Measurements from ENCODE around the gene MUC22.
"Not testable (repeated sequence)": the region's sequence is repeated elsewhere in the genome, so short reads cannot be mapped to it uniquely, and the experiment has no call there.

The MUC22 gene

GRCh38 chr6:31004794-31005193, 5.5 kb upstream of the MUC22 start:
- in situ Hi-C loops (cut with HindIII; ENCODE audit: low pct_unique_long_range_greater_than_20kb, low sequenced_read_pairs), result no loop called here
- no peak for TF ChIP-seq JUND (IDR thresholded peaks at IDR 0.05; ENCODE audit: low read depth)
- DNase-seq (ENCODE audit: low read depth in 1 of 2, low spot score in 1 of 2), result no peak

DNA sequence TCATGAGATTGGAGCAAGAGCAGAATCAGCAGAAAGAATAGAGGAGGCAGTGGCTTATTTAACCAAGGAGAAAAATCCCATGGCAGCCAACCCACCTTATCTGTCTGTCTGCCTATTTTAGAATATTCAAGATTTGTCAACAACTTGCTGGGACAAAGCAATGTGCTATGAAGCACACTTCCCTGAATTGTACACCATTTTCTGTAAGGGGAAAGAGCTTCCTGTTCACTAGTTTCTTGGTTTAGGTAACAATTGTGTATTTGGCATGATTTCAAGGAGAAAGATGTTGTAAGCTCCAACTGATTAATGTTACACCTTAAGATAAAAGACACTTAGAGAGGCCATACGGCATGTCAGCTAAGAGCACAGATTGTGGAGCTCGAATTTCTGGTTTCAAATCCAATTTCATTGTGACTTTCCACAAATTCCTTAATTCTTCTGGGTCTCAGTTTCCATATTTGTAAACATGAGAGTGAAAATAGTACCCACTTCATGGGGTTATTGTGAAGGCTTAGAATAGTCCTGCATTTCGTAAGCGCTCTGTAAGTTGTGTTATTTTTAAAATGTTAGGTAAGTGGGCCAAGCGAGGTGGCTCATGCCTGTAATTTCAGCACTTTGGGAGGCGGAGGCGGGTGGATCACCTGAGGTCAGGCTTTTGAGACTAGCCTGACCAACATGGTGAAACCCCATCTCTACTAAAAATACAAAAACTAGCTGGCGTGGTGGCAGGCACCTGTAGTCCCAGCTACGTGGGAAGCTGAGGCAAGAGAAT, 4.8 kb upstream of the MUC22 start:
- in situ Hi-C loops (cut with HindIII; ENCODE audit: low pct_unique_long_range_greater_than_20kb, low sequenced_read_pairs), result no loop called here
- TF ChIP-seq JUND (IDR thresholded peaks at IDR 0.05; ENCODE audit: low read depth), result no peak
- no peak for DNase-seq (ENCODE audit: low read depth in 1 of 2, low spot score in 1 of 2)

DNA sequence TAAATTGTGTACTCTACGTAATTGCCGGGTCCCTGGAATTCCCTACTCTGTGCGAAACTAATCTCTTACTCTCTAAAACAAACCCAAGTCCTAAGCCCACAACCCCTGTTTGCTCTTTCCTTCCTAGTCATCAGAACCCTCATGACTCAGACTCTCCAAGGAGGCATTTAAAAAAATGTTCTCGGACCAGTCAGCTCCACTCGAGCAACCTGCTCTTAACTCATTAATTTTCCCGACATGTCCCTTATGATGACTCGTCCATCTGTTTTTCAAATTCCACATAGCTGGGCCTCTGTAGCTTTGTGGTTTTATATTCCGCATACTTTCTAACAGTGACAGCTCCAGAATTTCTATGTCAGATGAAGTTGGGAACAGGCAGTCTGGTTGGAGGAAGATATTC, 2.6 kb upstream of the MUC22 start:
- in situ Hi-C loops (cut with HindIII; ENCODE audit: low pct_unique_long_range_greater_than_20kb, low sequenced_read_pairs), result no loop called here
- TF ChIP-seq JUND (IDR thresholded peaks at IDR 0.05; ENCODE audit: low read depth), result no peak
- no peak for DNase-seq (ENCODE audit: low read depth in 1 of 2, low spot score in 1 of 2)

- no peak for TF ChIP-seq JUND (IDR thresholded peaks at IDR 0.05; ENCODE audit: low read depth)
- in situ Hi-C loops (cut with HindIII; ENCODE audit: low pct_unique_long_range_greater_than_20kb, low sequenced_read_pairs), result no loop called here
These were observed 2.1 kb upstream of the MUC22 start for GRCh38 chr6:31008165-31008564.

GRCh38 chr6:31009731-31010130, 543 bp upstream of the MUC22 start:
- TF ChIP-seq JUND (IDR thresholded peaks at IDR 0.05; ENCODE audit: low read depth), result no peak
- in situ Hi-C loops (cut with HindIII; ENCODE audit: low pct_unique_long_range_greater_than_20kb, low sequenced_read_pairs), result no loop called here
- DNase-seq (ENCODE audit: low read depth in 1 of 2, low spot score in 1 of 2), result no peak

More at GRCh38 chr6:31008165-31008564, 2.1 kb upstream of the MUC22 start:
- no peak for DNase-seq (ENCODE audit: low read depth in 1 of 2, low spot score in 1 of 2)

- in situ Hi-C loops (cut with HindIII; ENCODE audit: low pct_unique_long_range_greater_than_20kb, low sequenced_read_pairs), result no loop called here
These were observed 879 bp downstream of the MUC22 start for GRCh38 chr6:31011153-31011552.

GRCh38 chr6:31016659-31017299, 6.5 kb downstream of the MUC22 start:
- in situ Hi-C loops (cut with HindIII; ENCODE audit: low pct_unique_long_range_greater_than_20kb, low sequenced_read_pairs), result no loop called here
- no peak for DNase-seq (ENCODE audit: low read depth in 1 of 2, low spot score in 1 of 2)
- TF ChIP-seq JUND (IDR thresholded peaks at IDR 0.05; ENCODE audit: low read depth), result no peak

More at GRCh38 chr6:31011153-31011552, 879 bp downstream of the MUC22 start:
- no peak for DNase-seq (ENCODE audit: low read depth in 1 of 2, low spot score in 1 of 2)
- no peak for TF ChIP-seq JUND (IDR thresholded peaks at IDR 0.05; ENCODE audit: low read depth)

- DNase-seq (ENCODE audit: low read depth in 1 of 2, low spot score in 1 of 2); in situ Hi-C loops (cut with HindIII; ENCODE audit: low pct_unique_long_range_greater_than_20kb, low sequenced_read_pairs): not testable (repeated sequence)
These were observed 7.2 kb downstream of the MUC22 start for GRCh38 chr6:31017436-31017835.

DNA sequence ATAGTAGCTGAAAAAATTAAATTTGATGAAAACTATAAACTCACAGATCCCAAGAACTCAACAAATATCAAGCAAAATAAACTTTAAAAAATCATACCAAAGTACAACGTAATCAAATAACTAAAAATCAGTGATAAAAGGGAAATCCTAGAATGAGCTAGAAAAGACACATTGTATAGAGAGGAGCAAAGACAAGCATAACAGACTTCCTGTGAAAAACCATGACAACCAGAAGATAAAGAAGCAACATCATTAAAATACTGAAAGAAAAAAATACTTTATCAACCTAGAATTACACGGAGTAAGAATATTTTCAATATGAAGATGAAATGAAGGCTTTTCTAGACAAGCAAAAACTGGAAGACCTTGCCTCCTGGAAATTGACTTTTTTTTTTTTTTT, 9.8 kb downstream of the MUC22 start:
- TF ChIP-seq JUND (IDR thresholded peaks at IDR 0.05; ENCODE audit: low read depth), result no peak

GRCh38 chr6:31020631-31021255, 10.5 kb downstream of the MUC22 start:
- DNase-seq (ENCODE audit: low read depth in 1 of 2, low spot score in 1 of 2); in situ Hi-C loops (cut with HindIII; ENCODE audit: low pct_unique_long_range_greater_than_20kb, low sequenced_read_pairs): not testable (repeated sequence)

More for the DNA sequence above, 9.8 kb downstream of the MUC22 start:
- no peak for DNase-seq (ENCODE audit: low read depth in 1 of 2, low spot score in 1 of 2)
- in situ Hi-C loops (cut with HindIII; ENCODE audit: low pct_unique_long_range_greater_than_20kb, low sequenced_read_pairs), result no loop called here

- DNase-seq (ENCODE audit: low read depth in 1 of 2, low spot score in 1 of 2); in situ Hi-C loops (cut with HindIII; ENCODE audit: low pct_unique_long_range_greater_than_20kb, low sequenced_read_pairs): not testable (repeated sequence)
These were observed 11.6 kb downstream of the MUC22 start for GRCh38 chr6:31021705-31022531.

DNA sequence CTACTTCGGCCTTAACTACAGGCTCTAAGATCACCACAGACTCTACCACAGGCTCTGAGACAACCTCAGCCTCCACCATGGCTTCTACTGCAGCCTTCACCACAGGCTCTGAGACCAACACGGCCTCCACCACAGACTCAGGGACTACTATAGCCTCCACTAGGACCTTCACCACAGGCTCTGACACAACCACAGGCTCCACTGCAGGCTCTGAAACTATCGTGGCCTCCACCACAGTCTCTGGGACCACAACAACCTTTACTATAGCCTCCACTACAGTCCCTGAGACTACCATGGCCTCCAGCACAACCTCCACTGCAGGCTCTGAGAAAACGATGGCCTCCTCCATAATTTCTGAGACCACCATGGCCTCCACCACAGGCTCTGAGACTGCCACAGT, 15.3 kb downstream of the MUC22 start:
- no peak for TF ChIP-seq JUND (IDR thresholded peaks at IDR 0.05; ENCODE audit: low read depth)
- in situ Hi-C loops (cut with HindIII; ENCODE audit: low pct_unique_long_range_greater_than_20kb, low sequenced_read_pairs), result no loop called here
- no peak for DNase-seq (ENCODE audit: low read depth in 1 of 2, low spot score in 1 of 2)

All from T47D (cell line).